SK-N-SH treated with all-trans-retinoic acid at 6 μM for 48 hours (cell line): ENCODE data around the gene ADGRV1.

ENCODE experiments used
- ATAC-seq: fragments of 200-7000 bp; cut with Tn5 transposase; 3 replicates; pipeline ENCODE4 v1.9.1; 2020; ENCODE audit warnings: mild to moderate bottlenecking, moderate library complexity
- ARNTL ChIP-seq: fragments of 450-650 bp; formaldehyde crosslinking; IDR thresholded peaks from 2 replicates; pipeline ENCODE4 v1.5.0; 2020; ENCODE audit warnings: low read depth, mild to moderate bottlenecking, moderate library complexity, borderline replicate concordance
- BACH2 ChIP-seq: fragments of 250-450 bp; sonication (Bioruptor Pico); IDR thresholded peaks from 2 replicates; pipeline ENCODE4 v1.9.0; 2021; ENCODE audit warnings: mild to moderate bottlenecking, borderline replicate concordance
- CSDC2 ChIP-seq: fragments of 250-450 bp; sonication (Bioruptor Pico); IDR thresholded peaks from 2 replicates; pipeline ENCODE4 v1.5.0; 2020; ENCODE audit warnings: mild to moderate bottlenecking, moderate library complexity
- ESRRG ChIP-seq: fragments of 250-450 bp; sonication (Bioruptor Pico); IDR thresholded peaks from 2 replicates; pipeline ENCODE4 v1.6.1; 2021; ENCODE audit warnings: mild to moderate bottlenecking
- GLIS3 ChIP-seq: fragments of 250-450 bp; sonication (Bioruptor Pico); IDR thresholded peaks from 2 replicates; pipeline ENCODE4 v1.5.0; 2020; ENCODE audit warnings: mild to moderate bottlenecking, moderate library complexity
- ISL1 ChIP-seq: fragments of 250-450 bp; sonication (Bioruptor Pico); IDR thresholded peaks from 2 replicates; pipeline ENCODE4 v2.1.2; 2022; ENCODE audit warnings: mild to moderate bottlenecking, moderate library complexity
- OSR1 ChIP-seq: fragments of 250-450 bp; sonication (Bioruptor Pico); IDR thresholded peaks from 2 replicates; pipeline ENCODE4 v1.8.0; 2022; ENCODE audit warnings: moderate library complexity, mild to moderate bottlenecking, inconsistent platforms
- PPARA ChIP-seq: fragments of 250-450 bp; sonication (Bioruptor Pico); IDR thresholded peaks from 2 replicates; pipeline ENCODE4 v1.5.0; 2020; ENCODE audit warnings: mild to moderate bottlenecking, borderline replicate concordance
- RARB ChIP-seq: fragments of 250-450 bp; sonication (Bioruptor Pico); IDR thresholded peaks from 2 replicates; pipeline ENCODE4 v1.8.0; 2021; ENCODE audit warnings: mild to moderate bottlenecking, moderate library complexity
- SNAI2 ChIP-seq: fragments of 250-450 bp; sonication (Bioruptor Pico); IDR thresholded peaks from 2 replicates; pipeline ENCODE4 v1.5.0; 2020; ENCODE audit warnings: mild to moderate bottlenecking, moderate library complexity
- TOX ChIP-seq: fragments of 250-450 bp; sonication (Bioruptor Pico); IDR thresholded peaks from 2 replicates; pipeline ENCODE4 v1.8.0; 2021; ENCODE audit warnings: mild to moderate bottlenecking, moderate library complexity, borderline replicate concordance
- ZC3H10 ChIP-seq: fragments of 250-450 bp; sonication (Bioruptor Pico); IDR thresholded peaks from 2 replicates; pipeline ENCODE4 v1.5.1; 2021; ENCODE audit warnings: mild to moderate bottlenecking, moderate library complexity
- ZFP3 ChIP-seq: fragments of 250-450 bp; sonication (Bioruptor Pico); IDR thresholded peaks from 2 replicates; pipeline ENCODE4 v1.5.0; 2020; ENCODE audit warnings: mild to moderate bottlenecking, moderate library complexity
- ZFP30 ChIP-seq: fragments of 450-650 bp; formaldehyde crosslinking; IDR thresholded peaks from 2 replicates; pipeline ENCODE4 v1.5.0; 2022; ENCODE audit warnings: mild to moderate bottlenecking, moderate library complexity
- ZNF565 ChIP-seq: fragments of 450-650 bp; formaldehyde crosslinking; conservative IDR thresholded peaks from 2 replicates; pipeline ENCODE4 v1.5.0; 2020; ENCODE audit warnings: low read depth, mild to moderate bottlenecking, moderate library complexity
- ZNF70 ChIP-seq: fragments of 450-650 bp; formaldehyde crosslinking; IDR thresholded peaks from 2 replicates; pipeline ENCODE4 v1.5.0; 2020; ENCODE audit warnings: mild to moderate bottlenecking, moderate library complexity
- TF ChIP-seq, protein P1 (sequence below): fragments of 250-450 bp; sonication (Bioruptor Pico); IDR thresholded peaks from 2 replicates; pipeline ENCODE4 v1.5.1; 2021; ENCODE audit warnings: mild to moderate bottlenecking, moderate library complexity
- TF ChIP-seq, protein P2 (sequence below): fragments of 250-450 bp; sonication (Bioruptor Pico); IDR thresholded peaks from 2 replicates; pipeline ENCODE4 v1.5.1; 2020; ENCODE audit warnings: low read depth, mild to moderate bottlenecking, moderate library complexity
- TF ChIP-seq, protein P3 (sequence below): fragments of 250-450 bp; sonication (Bioruptor Pico); IDR thresholded peaks from 2 replicates; pipeline ENCODE4 v1.8.0; 2020; ENCODE audit warnings: mild to moderate bottlenecking, moderate library complexity, borderline replicate concordance
- TF ChIP-seq, protein P4 (sequence below): fragments of 250-450 bp; sonication (Bioruptor Pico); IDR thresholded peaks from 2 replicates; pipeline ENCODE4 v1.5.0; 2020; ENCODE audit warnings: mild to moderate bottlenecking, moderate library complexity

Gene ADGRV1

DNA sequence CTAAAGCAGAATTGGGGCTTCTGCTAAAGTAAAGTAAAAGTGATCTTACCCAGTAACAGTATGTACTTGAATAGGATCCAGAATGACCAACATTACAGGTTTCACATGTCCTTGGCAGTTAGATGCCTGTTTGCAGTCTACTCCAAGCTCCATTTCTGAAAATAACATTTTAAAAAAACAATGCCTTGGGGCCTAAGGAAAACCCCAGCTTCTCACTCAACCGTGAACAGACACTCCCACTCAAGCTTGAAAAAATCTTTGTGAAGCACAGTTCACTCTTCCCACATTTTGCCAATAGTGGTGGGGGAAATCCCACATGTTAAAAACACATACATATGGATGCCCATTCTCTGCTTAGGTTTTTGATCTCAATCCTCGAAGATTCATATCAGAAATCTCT is 520.4 kb downstream of the ADGRV1 start:
- TF ChIP-seq RARB (no peak), ZNF565 (CRISPR knock-in tag) (no peak), BACH2 (CRISPR knock-in tag) (no peak)
- TF ChIP-seq, protein P1, sequence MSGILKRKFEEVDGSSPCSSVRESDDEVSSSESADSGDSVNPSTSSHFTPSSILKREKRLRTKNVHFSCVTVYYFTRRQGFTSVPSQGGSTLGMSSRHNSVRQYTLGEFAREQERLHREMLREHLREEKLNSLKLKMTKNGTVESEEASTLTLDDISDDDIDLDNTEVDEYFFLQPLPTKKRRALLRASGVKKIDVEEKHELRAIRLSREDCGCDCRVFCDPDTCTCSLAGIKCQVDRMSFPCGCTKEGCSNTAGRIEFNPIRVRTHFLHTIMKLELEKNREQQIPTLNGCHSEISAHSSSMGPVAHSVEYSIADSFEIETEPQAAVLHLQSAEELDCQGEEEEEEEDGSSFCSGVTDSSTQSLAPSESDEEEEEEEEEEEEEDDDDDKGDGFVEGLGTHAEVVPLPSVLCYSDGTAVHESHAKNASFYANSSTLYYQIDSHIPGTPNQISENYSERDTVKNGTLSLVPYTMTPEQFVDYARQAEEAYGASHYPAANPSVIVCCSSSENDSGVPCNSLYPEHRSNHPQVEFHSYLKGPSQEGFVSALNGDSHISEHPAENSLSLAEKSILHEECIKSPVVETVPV (CRISPR knock-in tag), result no peak
- TF ChIP-seq, all 23 proteins: peak for 0
- no peak for ATAC-seq

DNA sequence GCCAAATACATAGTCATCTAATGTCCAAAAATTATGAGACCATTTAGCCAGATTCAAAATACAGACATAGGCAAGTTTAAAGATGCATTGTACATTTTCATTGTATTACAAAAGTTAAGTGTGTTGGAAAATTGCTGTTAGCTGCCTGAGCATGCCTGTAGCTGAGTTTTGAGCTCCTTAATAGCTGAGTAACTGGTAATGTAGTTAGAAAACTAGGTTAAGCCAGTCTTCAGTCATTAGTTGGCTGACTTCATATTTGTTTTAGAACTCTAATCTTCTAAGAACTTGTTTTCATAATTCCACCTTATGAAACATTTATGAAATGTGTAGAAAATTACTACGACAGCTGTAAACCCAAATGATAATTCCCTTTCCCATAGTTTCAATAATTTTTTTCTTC is 531.2 kb downstream of the ADGRV1 start:
- no peak for ATAC-seq
- TF ChIP-seq CSDC2 (CRISPR knock-in tag) (no peak), SNAI2 (no peak), ISL1 (CRISPR knock-in tag) (0 out of 2 replicates have a peak, but pooled peaks have one; percentile 4)

DNA sequence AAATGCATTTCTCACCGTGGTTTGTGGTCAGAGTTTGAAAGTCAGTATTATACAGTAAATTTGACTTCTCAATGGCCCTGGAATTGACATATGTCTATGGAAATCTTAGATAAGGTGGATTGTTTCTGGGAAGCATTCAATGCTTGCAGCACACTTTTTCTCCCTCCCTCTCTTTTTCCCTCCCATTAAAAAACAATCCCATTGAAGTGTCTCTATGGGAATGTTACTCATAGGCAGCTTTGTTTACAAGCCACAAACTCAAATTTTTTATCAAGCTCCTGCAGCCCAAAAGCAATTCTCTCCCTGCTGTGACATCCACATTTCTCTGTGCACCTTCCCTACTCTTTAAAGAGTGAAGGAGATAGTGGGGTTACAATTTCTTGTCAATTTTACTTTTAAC is 532.4 kb downstream of the ADGRV1 start:
- TF ChIP-seq ISL1 (CRISPR knock-in tag), result no peak
- TF ChIP-seq, protein P1 (CRISPR knock-in tag), result no peak
- TF ChIP-seq TOX (CRISPR knock-in tag), result no peak
- TF ChIP-seq, protein P2, sequence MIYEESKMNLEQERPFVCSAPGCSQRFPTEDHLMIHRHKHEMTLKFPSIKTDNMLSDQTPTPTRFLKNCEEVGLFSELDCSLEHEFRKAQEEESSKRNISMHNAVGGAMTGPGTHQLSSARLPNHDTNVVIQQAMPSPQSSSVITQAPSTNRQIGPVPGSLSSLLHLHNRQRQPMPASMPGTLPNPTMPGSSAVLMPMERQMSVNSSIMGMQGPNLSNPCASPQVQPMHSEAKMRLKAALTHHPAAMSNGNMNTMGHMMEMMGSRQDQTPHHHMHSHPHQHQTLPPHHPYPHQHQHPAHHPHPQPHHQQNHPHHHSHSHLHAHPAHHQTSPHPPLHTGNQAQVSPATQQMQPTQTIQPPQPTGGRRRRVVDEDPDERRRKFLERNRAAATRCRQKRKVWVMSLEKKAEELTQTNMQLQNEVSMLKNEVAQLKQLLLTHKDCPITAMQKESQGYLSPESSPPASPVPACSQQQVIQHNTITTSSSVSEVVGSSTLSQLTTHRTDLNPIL (CRISPR knock-in tag), result no peak
- TF ChIP-seq SNAI2, result no peak
- no peak for TF ChIP-seq ZC3H10 (CRISPR knock-in tag)
- no peak for TF ChIP-seq ZFP3 (CRISPR knock-in tag)
- TF ChIP-seq, protein P3, sequence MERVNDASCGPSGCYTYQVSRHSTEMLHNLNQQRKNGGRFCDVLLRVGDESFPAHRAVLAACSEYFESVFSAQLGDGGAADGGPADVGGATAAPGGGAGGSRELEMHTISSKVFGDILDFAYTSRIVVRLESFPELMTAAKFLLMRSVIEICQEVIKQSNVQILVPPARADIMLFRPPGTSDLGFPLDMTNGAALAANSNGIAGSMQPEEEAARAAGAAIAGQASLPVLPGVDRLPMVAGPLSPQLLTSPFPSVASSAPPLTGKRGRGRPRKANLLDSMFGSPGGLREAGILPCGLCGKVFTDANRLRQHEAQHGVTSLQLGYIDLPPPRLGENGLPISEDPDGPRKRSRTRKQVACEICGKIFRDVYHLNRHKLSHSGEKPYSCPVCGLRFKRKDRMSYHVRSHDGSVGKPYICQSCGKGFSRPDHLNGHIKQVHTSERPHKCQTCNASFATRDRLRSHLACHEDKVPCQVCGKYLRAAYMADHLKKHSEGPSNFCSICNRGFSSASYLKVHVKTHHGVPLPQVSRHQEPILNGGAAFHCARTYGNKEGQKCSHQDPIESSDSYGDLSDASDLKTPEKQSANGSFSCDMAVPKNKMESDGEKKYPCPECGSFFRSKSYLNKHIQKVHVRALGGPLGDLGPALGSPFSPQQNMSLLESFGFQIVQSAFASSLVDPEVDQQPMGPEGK (CRISPR knock-in tag), result no peak
- TF ChIP-seq ZNF70 (CRISPR knock-in tag), result no peak
- no peak for TF ChIP-seq RARB
- no peak for TF ChIP-seq PPARA (CRISPR knock-in tag)
- TF ChIP-seq ZFP30 (CRISPR knock-in tag), result no peak
- TF ChIP-seq, protein P4, sequence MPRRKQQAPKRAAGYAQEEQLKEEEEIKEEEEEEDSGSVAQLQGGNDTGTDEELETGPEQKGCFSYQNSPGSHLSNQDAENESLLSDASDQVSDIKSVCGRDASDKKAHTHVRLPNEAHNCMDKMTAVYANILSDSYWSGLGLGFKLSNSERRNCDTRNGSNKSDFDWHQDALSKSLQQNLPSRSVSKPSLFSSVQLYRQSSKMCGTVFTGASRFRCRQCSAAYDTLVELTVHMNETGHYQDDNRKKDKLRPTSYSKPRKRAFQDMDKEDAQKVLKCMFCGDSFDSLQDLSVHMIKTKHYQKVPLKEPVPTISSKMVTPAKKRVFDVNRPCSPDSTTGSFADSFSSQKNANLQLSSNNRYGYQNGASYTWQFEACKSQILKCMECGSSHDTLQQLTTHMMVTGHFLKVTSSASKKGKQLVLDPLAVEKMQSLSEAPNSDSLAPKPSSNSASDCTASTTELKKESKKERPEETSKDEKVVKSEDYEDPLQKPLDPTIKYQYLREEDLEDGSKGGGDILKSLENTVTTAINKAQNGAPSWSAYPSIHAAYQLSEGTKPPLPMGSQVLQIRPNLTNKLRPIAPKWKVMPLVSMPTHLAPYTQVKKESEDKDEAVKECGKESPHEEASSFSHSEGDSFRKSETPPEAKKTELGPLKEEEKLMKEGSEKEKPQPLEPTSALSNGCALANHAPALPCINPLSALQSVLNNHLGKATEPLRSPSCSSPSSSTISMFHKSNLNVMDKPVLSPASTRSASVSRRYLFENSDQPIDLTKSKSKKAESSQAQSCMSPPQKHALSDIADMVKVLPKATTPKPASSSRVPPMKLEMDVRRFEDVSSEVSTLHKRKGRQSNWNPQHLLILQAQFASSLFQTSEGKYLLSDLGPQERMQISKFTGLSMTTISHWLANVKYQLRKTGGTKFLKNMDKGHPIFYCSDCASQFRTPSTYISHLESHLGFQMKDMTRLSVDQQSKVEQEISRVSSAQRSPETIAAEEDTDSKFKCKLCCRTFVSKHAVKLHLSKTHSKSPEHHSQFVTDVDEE (CRISPR knock-in tag), result no peak
- TF ChIP-seq, all 23 proteins: peak for 0
- no peak for ATAC-seq

DNA sequence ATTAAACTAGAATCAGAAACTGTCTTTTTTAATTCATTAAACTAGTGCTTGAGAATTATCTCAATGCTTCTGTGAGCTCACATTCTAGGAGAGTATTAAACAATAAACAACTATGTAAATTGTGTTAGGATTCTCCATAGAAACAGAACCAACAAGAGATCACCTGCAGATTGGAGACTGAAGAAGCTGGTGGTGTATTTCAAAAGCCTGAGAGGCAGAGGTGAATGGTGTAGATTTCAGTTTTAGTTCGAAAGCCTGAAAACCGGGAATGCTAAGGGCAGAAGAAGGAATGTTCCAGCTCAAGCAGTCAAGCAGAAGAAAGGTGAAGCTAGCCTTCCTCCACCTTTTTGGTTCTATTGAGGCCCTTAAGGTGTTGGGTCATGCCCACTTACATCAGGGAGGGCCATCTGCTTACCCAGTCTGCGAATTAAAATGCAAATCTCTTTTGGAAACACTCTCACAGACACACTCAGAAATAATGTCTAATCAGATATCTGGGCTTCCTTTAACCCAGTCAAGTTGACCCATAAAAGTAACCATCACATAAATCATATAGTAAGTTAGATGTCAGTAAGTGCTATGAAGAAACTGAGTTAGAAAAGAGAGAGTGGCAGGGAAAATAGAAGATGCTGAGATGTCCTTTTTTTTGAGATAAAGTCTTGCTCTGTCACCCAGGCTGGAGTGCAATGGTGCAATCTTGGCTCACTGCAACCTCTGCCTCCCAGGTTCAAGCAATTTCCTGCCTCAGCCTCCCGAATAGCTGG is 533.1 kb downstream of the ADGRV1 start:
- TF ChIP-seq ISL1 (CRISPR knock-in tag) (no peak), ESRRG (CRISPR knock-in tag) (no peak), ARNTL (no peak), BACH2 (CRISPR knock-in tag) (no peak), OSR1 (CRISPR knock-in tag) (no peak), GLIS3 (CRISPR knock-in tag) (no peak), ZFP30 (CRISPR knock-in tag) (no peak), ZNF565 (CRISPR knock-in tag) (no peak), ZFP3 (CRISPR knock-in tag) (no peak), SNAI2 (no peak), ZC3H10 (CRISPR knock-in tag) (no peak)
- TF ChIP-seq, protein P1 (CRISPR knock-in tag), result no peak
- TF ChIP-seq, protein P4 (CRISPR knock-in tag), result no peak
- ATAC-seq, result no peak
